CD4-positive, alpha-beta T cell treated with Interleukin-12 subunit alpha and Interleukin-12 subunit beta, for 1 hour (primary cell): ENCODE results near the gene HCN3.
"Not testable (repeated sequence)": the region's sequence is repeated elsewhere in the genome, so short reads cannot be mapped to it uniquely, and the experiment has no call there.

ENCODE experiments used
- DNase-seq: peaks from one replicate; pipeline ENCODE4 v3.0.0-alpha.2; 2020

HCN3 gene

DNA sequence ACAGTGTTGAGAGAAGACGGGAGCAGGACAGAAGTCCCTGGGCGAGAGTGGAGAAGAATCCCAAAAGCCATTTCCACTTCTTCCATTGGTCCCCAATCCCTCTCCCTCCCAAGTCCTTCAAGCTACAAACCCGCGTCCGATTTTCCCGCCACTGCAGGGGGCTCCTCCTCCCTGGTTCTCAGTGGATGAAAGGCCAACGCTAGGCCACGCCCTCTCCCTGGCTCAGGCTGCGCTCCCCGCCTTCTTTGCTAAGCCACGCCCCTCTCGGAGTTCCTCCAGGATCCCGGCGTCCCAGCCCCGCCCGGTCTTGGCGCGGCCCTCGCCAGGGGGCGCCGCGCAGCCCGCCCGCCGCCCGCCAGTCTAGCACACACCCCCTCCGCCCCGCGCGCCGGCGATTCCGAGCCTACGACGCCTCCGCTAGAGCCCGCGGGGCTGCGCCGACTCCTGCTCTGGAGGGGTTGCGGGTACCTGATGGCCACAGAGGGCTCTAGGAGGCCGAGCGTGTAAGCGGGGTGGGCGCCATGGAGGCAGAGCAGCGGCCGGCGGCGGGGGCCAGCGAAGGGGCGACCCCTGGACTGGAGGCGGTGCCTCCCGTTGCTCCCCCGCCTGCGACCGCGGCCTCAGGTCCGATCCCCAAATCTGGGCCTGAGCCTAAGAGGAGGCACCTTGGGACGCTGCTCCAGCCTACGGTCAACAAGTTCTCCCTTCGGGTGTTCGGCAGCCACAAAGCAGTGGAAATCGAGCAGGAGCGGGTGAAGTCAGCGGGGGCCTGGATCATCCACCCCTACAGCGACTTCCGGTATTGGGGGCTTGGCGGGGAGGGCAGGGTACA lies at the start of gene HCN3:
HCN3 (plus strand) TSS at position 394 of the 832 bp plus-strand sequence; CDS start at position 522, 128 bp downstream.
- peak; percentile 96 for DNase-seq

DNA sequence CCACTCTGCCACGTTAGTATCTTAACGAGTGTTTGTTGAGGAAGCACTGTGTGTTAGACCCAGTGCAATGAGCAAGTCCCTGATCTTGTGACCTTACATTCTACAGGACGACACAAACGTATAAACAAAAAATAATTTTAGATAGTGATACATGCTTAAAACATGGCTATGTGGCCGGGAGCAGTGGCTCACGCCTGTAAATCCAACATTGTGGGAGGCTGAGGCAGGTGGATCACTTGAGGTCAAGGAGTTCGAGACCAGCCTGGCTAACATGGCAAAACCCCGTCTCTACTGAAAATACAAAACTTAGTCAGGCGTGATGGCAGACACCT lies 49.2 kb upstream of the HCN3 start:
- no peak for DNase-seq

DNA sequence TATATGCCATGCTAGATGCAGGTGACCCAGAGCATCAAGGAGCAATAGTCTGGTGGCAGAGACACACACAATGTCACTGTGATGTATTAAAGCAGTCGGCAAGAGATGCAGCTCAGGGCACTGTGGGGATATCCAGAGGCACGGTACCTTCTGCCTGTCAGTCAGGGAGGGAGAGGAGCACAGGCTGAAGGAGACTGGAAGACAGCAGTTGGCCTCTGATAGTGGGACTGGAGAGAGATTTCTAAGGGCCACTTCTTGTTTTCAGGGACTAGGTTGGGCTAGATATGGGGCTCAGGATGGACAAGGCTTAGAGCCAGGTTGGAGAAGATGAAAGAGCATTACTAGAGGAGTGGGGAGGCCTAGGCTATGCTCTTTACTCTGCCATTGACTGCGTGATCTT lies 46.0 kb upstream of the HCN3 start:
- DNase-seq = not testable (repeated sequence)

DNA sequence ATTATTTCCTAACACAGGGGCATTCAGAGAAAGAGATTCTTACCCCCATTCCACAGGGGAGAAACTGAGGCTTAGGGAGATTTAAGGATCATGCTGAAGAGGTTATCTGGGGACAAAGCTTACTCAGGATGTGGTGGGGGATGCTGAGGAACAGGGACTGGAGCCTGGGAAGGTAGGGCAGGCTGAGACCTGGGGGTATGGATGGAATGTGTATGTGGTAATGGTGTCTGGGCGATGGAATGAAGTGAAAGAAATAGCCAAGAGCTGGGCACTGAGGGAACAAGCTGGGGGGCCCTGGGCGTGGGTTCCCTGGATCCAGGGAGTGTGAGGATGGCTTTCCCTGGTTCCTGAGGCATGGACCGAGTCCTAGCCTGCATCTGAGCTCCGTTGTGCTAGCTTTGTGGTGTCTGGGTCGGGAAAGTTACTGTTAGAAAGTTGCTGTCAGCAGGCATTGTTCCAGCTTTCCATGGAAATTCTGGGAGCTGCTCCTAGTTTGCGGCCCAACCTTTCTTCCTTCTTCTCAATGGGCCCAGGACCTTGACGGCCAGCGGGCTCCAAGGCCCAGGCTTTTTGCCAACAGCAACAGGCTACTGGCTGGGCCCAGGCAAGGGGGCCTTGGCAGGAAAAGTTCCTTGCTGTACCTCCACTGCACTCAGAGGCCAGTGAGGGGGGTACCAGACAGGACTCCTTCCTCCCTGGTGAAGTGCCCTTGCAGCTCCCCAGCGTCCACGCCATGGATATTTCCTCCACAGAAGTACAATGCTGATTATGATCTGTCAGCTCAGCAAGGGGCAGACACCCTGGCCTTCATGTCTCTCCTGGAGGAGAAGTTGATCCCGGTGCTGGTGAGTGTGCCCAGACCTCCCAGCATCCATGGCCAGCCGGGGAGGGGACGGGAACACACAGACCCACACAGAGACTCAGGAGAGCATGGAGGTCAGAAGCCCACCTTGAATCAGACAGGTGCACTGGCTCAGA lies 45.0 kb upstream of the HCN3 start:
- not testable (repeated sequence) for DNase-seq

DNA sequence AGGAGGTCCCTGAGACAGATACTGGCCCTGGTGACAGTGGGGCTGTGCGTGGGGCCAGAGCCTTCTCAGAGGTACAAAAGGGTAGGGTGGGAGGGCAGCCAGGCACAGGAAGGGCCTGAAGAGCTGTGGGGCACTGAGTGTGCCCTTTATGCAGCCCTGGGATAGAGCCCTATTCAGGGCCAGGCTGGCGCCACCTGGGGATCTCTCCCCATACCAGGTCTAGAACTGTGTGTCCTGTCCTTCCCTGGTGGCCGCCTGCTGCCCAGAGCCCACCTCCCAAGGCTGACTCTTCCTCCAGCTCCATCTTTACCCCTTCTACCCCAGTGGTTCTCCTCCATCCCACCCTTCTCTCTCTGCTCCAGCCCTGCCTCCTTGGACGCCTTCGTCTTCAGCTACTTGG lies 43.8 kb upstream of the HCN3 start:
- not testable (repeated sequence) for DNase-seq

DNA sequence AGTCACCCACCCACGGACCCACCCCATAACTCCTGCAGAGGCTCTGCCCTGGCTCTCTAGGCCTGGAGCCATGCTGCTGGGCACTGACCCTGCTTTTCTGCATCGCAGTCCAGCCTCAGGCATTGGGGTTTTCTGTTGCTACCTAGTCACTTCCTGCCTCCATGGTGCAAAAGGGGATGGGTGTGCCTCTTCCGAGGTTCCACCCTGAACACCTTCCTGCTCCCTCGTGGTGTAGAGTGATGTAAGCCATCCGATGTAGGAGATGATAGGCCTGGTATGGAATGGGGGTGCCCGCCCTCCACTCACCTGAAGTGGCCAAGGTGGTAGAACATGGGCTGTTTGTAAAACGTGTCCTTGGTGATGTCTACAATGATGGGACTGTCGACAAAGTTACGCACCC lies 41.9 kb upstream of the HCN3 start:
- DNase-seq = peak; percentile 37

DNA sequence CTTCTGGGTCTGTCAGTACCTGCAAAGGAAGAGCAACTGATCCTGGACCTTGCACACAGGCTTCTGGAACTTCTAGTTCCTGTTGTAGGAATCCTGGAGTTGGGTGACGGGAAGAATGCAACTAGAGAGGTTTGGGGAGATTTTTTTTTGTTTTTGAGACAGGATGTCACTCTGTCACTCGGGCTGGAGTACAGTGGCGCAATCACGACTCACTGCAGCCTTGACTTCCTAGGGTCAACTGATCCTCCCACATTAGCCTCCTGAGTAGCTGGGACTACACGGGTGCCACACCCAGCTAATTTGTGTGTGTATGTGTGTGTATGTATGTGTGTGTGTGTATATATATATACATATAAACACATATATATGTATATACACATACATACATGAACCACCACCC lies 40.8 kb upstream of the HCN3 start:
- DNase-seq = no peak

DNA sequence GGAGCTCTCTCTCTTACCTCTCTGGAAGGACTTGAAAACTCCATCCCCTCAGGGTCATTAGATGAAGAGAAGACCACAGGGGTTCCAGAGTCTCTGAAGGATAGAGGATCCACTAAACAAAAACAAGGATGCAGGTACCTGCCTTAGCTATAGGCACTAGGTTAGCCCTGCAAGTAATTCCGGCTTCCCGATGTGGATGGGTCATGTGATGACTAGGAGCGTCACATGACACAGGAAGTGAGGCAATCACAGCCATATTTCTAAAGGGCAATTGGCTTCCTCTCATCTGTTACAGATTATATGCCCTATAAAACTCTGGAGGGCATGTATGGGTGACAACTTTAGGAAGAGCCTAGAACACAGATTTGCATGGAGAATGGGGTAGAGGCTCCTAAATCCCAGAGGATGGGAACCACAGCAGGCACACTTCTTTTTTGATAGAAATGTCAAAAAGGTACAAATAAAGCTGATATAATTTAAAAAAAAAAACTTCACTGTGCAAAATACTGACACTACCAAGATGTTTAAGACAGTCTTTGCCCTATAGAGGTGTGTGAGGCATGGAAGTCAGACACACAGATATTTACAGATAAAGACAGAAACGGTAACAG lies 36.1 kb upstream of the HCN3 start:
- peak; percentile 82 for DNase-seq

DNA sequence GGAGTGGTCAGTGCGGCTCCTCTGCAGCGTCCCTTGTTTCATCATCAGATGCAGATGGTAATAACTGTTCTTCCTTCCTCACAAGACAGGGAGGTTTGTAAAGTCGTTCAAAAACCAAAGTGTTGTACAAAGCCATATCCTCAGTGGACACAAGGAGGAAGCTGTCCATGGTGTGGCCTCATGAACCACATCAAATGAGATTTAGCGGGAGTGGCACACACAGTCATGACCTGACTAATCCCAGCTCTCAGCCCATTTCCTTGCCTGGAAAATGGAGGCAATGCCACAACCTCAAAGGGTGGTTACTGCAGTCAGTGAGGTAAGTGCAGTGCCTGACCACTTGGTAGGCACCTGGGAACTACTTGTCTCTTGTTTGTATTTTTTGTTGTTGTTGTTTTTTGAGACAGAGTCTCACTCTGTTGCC lies 35.4 kb upstream of the HCN3 start:
- no peak for DNase-seq

DNA sequence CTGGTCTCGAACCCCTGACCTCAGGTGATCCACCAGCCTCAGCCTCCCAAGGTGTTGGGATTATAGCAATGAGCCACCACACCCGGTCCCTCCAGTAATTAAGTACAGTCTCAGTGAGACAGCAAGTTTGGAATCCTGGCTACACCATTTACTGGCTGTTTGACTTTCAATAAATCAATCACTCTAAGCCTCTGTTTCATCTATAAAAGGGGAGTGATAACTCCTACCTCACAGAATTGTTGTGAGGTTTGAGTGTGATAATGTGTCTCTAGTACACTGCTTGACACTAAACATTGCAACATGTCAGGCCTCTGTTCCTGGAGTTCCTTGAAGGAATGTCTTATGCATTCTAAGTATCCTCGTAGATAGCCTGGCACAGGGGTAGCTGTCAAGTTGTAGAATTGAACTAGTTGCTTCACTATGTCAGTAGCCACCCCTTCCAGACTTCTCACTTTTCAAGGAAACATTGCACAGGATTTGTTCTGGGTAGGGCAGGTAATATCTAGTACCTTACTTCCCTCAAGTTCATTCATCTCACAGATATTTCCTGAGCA lies 34.4 kb upstream of the HCN3 start:
- no peak for DNase-seq

DNA sequence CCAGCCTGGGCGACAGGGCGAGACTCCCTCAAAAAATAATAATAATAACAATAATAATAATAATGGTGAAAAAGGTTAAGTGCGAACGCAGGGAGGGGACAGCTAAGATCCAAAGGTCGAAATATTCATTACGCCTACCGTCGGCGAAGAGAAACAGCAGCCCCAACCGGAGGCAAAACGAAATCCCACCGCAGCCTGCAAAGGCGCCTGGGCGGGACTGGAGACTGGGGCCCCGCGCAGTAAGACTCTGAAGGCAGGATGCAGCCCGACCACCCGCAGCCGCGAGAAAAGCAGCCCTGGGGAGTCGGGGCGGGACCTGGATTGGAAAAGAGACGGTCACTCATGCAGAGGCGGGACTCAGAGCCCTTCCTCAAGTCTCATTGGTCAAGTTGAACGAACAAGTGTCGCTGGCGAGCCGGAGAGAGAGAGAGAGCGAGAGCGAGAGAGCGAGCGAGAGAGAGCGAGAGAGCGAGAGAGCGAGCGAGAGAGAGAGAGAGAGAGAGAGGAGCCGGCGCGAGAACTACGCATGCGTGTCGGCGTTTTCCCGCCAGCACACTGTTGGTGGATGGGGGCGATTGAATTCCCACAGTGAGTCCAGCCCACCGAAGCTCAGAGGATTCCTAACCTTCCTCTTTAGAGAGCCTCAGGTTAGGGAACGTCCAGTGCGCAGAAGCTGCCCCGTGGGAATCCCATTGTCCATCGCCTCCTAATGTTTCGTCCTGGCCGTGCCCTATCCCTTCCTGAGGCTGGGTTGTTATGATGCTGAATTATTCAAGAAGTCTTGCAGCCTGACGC lies 32.7 kb upstream of the HCN3 start:
- DNase-seq = peak; percentile 97

DNA sequence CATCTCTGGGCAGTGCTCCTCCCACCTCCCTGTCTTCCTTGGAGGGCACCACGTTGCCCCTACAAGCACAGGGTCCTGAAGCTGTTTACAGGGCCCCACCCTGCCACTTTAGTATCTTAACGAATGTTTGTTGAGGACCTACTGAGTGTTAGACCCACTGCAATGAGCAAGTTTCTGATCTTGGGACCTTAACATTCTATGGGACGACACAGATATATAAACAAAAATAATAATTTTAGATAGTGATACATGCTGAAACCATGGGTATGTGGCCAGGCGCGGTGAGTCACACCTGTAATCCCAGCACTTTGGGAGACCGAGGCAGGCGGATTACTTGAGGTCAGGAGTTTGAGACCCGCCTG lies 32.1 kb upstream of the HCN3 start:
- DNase-seq = no peak

DNA sequence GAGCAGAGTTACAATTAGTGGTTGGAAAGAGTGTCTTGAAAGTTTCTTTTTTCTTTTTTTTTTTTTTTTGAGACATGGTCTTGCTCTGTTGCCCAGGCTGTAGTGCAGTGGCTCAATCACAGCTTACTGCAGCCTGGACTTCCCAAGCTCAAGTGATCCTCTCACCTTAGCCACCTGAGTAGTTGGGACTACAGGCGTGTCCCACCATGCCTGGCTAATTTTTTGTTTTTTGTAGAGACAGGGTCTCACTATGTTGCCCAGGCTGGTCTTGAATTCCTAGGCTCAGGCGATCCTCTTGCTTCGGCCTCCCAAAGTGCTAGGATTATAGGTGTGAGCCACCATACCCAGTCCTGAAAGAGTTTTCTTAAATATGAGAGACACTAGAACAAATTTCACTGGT lies 30.5 kb upstream of the HCN3 start:
- DNase-seq = not testable (repeated sequence)

DNA sequence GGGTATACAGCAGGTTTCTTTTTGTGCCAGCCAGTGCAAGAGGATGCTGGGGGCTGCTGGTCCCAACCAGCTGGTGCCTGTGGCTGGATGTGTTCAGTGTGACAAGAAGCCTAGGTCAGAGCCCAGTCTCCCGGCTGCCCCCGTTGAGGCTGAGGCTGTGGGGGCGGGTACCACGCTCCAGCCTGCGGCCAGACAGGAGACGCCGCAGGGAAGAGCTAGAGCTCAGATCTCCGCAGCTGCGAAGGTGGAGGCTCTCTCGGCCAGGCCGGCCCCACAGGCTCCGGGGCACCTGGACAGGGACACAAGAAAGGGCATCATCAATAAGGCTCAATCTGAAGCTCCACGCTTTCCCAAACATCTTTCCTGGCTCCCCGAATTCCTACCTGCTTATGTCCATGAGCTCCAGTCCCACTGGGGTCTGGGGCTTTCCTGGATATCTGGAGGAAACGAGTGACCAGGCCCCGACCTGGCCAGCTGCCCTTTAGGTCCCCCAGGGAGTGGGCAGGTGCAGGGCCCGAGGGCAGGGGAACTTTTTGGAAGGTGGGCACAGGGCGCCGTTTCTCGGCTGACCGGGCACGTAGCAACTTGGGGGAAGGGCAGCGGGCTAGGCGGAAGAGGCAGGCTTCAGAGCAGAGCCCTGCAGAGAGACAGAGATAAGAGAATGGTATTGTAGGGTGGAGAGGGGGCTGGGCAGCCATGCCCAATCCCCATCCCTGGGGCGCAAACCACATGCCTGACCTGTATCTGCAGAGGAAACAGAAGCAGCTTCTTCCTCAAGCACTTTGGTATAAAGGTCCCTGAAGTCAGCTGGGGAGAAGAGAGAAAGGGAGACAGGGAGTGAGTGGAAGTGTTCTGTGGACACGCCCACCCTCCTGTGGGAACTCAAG lies 29.4 kb upstream of the HCN3 start:
- DNase-seq = no peak

DNA sequence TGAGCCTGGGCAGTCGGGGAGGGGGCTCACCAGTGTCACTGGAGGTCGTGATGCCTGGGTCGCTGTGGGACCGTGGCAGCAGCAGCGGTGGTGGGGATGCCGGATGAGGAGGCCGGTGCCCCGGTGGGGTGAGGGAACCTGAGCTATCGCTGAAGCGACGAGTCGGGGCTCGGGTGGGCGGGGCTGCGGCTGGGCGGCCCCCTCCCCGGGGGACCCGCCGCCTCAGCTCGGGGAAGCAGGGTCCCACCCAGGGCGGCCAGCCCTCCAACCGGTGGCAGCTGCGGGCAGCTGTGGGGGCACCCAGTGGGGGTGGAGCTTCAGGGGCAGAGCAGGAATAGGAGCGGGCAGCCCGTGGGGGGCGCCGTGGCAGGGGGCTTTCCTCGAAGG lies 27.0 kb upstream of the HCN3 start:
- DNase-seq = no peak

DNA sequence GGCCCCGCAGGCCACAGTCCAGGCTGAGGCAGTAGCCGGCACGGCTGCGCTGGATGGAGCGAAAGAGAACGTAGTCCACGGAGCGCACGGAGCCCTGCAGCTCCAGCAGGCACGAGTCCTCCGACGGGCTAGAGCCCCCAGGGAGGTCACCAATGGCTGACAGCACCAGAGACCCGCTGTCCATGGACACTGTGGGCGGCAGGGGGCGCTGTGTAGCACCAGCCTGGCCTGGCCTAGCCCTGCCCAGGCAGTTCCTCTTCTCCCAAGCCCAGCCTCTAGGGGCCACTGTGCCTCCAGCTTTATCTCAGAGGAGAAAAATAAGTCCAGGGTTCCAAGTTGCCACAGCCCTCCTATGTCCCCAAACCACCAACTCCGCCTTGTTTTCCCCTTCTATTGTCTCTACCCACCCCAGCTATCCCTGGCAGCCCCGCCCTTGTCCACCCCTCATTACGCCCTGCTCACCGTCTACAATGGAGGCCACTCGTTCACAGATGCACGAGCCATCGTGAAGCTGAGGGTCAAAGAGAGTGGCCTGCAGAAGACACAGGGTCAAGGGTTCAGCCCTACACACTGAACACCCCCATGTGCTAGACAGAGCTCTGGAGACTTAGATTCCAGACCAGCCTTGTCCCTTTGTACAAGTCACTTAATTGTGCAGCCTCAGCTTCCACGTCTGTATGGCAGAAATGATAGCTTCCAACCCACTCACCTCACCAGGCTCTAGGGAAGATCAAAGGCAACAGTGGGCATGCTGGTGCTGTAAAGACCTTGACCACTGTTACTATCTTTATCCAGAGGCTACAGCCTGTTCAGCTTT lies 26.4 kb upstream of the HCN3 start:
- peak; percentile 95 for DNase-seq

DNA sequence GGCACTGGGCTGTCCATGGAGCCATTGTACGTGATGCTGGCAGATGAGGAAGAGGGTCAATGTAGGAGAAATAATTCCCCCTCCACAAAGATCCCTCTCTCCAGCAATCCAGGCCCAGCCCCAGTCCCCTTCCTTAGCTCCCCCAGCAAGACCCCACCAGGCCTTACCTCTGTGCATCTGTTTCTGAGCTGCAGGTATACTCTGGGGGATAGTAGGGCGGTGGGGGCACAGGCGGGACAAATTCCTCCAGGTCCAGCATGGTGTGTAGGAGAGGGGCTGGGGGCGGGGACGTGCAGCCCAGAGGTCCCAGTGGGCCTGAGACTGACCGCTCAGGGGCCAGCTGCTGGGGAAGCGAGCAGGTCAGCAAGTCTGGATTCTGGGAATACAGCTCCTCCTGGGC lies 25.7 kb upstream of the HCN3 start:
- no peak for DNase-seq

DNA sequence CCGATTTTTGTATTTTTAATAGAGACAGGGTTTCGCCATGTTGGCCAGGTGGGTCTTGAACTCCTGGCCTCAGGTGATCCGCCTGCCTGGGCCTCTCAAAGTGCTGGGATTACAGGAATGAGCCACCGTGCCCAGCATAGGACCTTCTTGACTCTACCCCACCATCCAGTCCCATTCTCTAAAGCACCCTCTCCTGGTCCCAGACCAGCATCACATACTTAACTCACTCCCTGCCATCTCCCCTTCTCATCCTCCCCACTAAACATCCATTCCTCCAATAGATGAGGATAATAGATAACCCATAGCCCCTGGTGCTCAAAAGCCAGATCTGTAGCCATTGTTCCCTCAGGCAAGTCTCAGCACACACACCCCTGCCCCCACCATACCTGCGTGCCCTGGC lies 24.1 kb upstream of the HCN3 start:
- no peak for DNase-seq

DNA sequence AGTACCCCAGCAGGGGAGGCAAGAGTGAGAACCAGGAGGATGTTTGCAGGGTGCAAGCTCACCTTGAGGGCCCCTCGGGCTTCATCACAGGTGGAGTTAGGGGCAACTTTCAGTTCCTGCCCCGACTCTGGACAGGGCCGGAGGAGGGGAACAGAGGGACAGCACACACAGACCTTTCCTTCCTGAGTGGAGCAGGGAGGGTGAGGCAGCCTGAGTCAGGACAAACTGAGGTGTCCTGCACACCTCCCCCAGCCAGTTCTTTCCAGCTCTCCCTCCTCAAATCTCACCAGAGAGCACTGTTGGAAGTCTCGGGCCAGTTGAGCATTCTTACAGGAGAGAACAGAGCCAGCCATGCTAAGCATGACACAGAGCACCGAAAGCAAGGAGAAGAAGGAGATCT lies 23.5 kb upstream of the HCN3 start:
- DNase-seq = no peak

DNA sequence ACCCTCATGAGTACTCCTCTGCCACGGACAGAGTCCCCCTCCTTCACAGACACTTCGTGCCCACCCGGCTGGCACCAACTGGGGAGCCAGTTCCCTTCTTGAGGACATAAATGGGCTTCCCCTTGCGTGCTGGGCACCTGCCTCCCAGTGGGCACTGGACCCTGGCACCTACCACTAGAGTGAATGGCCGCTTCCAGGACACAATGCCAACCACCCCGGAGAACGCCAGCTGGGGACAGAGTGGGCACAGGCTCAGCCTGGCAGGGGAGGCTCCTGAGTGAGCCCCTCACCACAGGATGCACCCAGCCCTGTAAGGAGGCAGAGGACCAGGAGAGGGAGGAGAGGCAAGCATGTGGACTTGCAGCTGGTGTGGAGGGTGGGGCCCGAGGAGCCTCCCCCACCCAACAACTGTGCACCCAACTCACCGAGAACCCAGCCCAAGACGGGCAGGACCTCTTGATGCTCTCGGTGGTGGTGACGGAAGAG lies 23.0 kb upstream of the HCN3 start:
- DNase-seq = no peak
